Measurements from ENCODE around the gene EPHA2.
"Not testable (repeated sequence)": the region's sequence is repeated elsewhere in the genome, so short reads cannot be mapped to it uniquely, and the experiment has no call there.

The EPHA2 gene

DNA sequence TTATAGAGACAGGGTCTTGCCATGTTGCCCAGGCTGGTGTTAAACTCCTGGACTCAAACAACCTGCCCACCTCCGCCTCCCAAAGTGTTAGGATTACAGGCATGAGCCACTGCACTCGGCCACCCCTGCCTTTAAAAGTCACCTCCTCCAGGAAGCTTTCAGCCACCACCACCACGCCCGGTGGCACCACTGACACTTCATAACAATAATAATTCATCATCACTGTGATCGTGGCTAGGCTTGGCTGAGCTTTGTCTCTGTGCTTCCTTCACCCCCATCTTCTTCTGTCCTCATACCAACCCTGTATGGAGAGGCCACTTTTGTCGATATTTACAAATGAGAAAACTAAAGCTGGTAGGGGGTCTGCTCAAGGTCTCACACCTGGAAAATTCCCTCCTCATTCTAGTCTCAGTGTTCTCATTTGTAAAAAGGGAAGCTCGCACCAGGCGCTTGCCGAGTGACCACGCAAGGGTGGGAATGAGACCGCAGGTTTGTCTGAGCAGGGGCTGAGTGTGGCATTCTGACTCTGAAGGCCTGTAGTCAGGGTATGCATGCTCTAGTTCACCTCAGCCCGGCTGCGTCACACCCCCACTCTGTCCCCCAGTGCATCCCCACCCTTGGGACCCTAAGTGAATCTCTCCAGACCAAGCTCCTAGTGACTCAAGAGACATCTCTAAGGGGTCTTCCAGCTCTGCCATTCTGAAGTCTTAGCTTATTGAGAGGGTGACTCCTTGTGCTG is 12.9 kb upstream of the EPHA2 start:
- in situ Hi-C loops (cut with HindIII; ENCODE audit: low sequenced_read_pairs) = no loop called here

DNA sequence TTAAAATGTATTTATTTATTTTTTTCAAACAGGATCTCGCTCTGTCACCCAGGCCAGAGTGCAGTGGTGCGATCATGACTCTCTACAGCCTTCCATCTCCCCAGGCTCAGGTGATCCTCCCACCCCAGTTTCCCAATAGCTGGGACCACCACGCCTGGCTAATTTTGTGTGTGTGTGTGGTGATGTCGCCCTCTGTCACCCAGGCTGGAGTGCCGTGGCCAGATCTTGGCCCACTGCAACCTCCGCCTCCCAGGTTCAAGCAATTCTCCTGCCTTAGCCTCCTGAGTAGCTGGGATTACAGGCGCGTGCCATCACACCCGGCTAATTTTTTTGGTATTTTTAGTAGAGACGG is 12.3 kb upstream of the EPHA2 start:
- in situ Hi-C loops (cut with HindIII; ENCODE audit: low sequenced_read_pairs) = not testable (repeated sequence)

DNA sequence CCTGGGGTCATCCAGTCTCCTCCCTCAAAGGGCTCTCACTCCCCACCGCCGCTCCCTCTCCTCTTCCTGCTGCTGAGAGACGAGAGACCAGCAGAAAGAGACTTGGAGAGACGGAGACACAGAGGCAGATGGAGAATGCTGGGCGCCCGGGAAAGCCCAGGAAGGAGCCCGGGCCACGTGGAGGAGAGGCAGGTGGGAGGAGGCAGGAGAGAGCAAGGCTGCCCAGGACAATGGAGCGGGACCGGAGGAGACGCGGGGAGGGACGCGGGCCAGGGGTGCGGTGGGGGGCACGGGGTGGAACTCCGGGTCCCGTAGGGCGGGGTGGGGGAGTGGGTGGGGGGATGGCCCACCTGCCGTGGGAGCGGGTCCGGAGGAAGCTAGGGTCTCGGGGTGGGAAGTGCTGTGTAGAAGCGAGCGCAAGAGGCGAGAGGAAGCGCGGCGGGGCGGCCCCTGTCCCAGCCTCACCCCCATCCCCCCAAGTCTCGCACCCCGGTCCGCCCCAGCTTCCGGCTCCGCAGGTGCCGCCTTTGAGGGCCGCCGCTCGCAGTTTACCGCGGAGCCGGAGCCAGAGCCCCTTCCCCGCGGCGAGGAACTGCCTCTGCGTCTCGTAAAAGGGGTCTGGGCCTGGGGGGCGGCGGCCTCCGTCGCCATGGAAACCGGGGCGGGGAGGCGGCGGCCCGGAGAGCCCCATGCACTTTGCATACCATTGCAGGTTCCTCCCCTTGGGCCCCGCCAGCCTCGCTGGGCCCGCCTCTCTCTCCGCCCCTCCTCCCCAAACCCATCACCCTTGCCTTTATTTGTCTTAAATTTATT is 11.7 kb upstream of the EPHA2 start:
- in situ Hi-C loops (cut with HindIII; ENCODE audit: low sequenced_read_pairs) = no loop called here

DNA sequence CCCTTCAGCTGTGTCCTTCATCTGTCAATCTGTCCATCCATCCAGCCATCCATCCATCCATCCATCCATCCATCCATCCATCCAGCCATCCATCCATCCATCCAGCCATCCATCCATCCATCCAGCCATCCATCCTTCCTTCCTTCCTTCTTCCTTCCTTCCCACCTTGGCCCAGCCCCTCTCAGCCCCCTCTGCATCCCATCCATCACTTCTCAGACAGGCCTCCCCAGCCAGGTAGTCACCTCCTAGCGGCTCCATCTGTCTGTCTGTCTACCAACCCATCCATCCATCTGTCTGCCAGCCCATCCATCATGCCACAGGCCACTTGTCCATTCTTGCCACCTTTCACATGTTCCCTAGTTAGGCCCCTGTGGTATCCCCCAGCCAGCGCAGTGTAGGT is 10.2 kb upstream of the EPHA2 start:
- in situ Hi-C loops (cut with HindIII; ENCODE audit: low sequenced_read_pairs) = no loop called here

DNA sequence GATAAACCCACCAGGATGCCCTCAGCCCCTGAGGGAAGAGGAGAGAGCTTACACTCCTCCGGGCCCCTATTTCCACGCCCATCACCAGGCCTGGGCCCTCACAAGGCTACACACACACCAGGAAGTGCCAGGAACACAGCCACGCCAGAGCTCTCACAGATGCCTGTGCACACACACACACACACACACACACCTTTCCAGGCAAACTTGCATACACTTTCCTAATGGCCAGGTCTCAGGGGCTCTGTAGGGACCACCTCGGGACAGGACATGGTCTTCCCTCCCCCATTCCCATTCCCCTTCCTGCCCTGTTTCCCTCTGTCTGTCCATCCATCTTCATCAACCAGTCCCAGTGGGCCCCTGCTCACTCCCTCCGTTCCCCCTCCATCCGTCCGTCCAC is 9.7 kb upstream of the EPHA2 start:
- in situ Hi-C loops (cut with HindIII; ENCODE audit: low sequenced_read_pairs) = no loop called here

DNA sequence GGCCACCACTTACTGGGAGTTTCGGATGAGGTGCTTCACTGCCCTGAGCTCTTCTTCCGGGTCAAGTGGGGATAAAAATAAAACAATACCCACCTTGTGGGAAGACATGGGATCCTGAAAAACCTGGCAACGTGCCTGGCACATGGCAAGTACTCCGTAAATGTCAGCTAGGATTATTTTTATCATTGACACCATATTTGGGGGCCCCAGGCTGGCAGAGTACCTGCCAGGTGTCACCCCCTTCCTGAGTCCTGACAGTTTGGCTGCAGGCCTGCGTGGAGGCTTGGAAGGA is 9.2 kb upstream of the EPHA2 start:
- in situ Hi-C loops (cut with HindIII; ENCODE audit: low sequenced_read_pairs) = no loop called here

DNA sequence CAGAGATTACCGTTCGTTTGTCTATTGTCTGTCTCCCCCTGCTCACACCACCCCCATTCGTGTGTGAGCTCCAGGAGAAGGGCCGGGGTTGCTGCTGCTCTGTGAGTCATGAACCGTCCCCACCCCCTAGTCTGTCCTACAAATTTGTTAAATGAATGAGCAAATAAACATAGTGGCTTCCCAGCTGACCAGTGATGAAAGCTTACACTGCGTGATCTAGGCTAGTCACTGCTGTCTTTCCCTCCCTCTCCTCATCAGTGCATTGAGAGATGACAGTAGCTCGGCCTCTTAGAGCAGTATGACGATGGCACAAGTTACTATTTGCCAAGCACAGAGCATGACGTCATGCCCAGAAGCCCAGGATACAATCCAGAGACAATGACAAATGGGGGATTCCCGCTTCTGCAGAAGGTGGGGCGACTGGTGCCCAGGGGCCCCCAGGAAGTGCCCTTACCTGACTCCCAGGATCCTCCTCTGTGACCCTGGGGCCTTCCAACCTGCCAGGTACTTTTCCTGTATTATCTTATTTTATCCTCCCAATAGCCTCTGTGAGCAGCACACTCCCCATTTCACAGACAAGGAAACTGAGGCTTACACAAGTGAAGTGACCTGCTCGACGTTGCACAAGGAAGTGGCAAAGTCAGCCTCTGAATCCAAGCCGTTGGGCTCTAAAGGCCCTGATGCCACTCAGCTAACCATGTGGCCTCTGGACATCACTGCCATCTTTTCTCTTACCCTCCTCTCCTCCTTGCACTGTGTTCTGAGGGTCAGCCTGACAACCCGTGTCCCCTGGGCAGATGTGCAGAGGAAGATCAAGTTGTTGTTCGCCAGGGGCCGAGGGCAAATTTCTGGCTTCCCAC is 8.6 kb upstream of the EPHA2 start:
- in situ Hi-C loops (cut with HindIII; ENCODE audit: low sequenced_read_pairs) = no loop called here

DNA sequence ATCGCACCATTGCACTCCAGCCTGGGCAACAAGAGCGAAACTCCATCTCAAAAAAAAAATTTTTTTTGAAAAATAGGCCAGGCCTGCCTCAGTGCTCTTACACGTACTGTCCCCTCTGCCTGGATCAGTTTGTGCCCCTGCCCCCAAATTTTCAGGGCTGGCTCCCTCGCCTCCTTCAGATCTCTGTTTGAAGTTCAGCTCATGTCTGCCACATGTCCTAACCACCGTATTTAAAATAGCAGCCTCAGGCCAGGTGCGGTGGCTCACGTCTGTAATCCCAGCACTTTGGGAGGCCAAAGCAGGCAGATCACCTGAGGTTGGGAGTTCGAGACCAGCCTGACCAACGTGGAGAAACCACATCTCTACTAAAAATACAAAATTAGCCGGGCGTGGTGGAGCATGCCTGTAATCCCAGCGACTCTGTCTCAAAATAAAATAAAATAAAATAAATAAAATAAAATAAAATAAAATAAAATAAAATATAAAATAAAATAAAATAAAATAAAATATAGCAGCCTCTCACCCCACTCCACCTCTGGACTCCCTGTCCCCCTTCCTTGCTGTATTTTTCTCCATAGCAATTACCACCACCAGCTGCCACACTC is 7.8 kb upstream of the EPHA2 start:
- in situ Hi-C loops (cut with HindIII; ENCODE audit: low sequenced_read_pairs) = not testable (repeated sequence)

DNA sequence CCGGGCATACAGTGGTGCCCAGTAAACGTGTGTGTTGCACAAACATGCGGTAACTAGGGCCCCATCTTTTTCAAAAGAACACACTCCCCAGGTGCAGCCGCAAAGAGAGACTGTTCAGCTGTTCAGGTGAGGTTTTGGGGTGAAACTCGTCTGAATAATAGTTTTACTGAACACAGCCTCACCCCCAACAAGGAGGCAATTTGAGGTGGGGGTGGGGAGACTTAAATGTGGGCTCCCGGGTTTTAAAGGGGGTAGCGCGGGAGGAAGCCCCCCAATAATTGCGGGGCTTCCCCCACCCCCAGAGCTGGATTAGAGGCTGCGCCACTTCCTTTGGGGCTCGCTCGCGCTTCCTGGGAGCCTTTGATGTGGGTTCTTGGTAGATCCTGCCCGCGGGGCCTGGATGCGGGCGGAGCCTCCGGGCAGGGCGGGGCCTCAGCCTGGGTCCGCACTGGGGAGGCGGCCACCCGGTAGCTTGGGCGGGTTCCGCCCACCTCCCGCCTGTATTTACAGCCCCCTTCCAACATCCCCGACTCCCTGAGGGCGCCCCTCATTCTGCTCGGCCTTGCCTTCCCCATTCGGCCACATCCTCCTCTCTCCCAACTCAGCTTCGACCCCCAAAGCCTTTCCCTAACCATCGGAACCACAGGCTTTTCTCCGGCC is 6.4 kb upstream of the EPHA2 start:
- in situ Hi-C loops (cut with HindIII; ENCODE audit: low sequenced_read_pairs) = no loop called here

DNA sequence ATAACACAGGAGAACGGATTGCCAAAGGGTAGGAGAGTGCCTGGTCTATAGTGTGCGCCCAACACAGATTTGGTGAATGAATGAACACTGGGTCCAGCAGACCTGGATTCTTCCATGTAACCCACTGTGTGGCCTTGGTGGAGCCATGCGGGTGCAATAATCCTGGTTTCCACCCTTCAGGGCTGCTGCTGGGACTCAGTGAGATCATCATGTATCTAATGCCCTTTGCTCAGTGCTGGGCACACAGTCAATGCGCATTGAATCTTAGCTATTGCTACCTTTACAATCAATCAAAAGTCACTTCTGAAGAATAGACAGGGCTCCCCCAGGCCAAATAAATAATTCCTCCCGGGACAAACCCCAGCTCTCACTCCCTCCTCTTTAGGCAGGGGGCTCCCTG is 5.8 kb upstream of the EPHA2 start:
- in situ Hi-C loops (cut with HindIII; ENCODE audit: low sequenced_read_pairs) = no loop called here

DNA sequence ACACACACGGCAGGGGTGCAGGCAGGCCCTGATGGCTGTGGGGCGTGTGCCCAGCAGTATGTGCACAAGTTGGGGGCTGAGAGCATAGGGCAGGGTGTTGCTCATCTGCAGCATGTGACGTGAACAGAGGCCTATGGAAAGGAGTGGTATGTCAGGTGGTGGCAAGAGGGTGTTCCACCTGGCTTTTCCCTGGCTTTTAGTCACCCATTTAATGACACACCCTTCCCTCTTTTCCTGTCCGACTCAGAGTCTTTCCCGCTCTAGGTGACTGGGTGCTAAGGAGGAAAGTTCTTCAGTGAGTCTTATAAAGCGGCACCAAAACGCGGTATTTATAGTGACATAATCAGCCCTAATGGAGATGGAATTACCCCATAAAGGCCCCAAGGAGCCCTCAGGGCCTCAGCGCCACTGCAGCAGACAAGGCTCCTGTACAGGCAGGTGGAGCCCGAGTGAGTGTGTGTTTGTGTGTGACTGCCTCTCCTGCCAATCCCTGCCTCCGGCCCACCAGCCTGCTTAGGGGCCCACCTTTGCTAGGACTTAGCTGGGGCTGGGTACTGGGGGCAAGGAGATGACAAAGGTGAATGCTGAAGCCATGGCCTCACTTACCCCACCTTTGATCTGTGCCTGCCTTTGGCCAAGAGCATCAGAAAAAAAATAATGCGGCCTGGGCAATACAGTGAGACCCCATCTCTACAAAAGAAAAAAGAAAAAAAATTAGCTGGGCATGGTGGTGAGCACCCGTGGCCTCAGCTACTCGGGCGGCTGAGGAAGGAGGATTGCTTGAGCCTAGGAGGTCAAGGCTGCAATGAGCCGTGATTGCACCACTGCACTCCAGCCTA is 3.3 kb upstream of the EPHA2 start:
- in situ Hi-C loops (cut with HindIII; ENCODE audit: low sequenced_read_pairs) = no loop called here

DNA sequence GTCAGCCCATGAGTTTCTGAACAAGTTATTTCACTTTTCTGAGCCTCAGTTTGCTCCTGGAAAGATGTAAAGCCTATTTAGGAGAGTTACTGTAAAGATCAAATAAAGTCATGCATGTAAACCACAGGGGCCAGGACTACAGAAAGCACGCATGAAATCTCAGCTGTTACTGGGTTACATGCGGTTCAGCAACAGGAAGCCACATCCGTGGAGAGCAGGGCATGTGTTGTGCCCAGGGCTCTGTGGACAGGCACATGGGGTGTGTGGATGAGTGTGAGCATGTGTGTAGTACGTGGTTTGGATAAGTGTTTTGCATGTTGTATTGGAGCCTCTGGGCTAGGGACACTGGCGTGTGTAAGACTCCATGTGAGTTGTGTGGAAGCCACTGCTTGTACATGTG is 2.2 kb upstream of the EPHA2 start:
- in situ Hi-C loops (cut with HindIII; ENCODE audit: low sequenced_read_pairs) = no loop called here

DNA sequence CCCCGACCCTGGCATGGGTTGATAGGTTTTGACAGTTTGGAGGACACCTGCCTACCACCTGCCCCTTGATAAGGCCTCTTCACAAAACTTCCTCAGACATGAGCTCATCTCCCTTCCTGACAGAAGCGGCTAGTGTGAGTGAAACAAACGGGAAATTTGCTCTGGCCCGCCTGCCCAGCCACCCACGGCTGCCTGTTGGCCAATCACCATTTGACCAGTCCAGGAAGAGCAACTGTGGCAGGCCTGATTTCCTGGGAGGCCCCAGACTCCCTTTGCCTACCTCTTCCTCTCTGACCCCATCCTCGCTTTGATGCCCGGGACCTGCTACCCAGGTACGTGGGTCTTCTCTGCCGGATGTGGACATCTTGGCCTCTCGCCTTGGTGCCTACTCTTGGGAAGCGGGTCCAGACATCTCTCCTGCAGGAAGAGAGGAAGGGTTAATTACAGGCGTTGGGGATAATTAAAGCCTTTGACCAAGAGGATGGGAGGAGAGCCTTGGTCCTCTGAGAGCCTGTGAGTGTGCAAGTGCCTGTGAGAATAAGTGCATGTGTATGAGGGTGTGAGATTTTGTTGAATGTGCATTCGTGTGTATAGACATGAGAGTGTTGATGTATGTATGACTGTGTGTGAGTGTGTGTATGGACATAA is 1.1 kb upstream of the EPHA2 start:
- in situ Hi-C loops (cut with HindIII; ENCODE audit: low sequenced_read_pairs) = no loop called here

DNA sequence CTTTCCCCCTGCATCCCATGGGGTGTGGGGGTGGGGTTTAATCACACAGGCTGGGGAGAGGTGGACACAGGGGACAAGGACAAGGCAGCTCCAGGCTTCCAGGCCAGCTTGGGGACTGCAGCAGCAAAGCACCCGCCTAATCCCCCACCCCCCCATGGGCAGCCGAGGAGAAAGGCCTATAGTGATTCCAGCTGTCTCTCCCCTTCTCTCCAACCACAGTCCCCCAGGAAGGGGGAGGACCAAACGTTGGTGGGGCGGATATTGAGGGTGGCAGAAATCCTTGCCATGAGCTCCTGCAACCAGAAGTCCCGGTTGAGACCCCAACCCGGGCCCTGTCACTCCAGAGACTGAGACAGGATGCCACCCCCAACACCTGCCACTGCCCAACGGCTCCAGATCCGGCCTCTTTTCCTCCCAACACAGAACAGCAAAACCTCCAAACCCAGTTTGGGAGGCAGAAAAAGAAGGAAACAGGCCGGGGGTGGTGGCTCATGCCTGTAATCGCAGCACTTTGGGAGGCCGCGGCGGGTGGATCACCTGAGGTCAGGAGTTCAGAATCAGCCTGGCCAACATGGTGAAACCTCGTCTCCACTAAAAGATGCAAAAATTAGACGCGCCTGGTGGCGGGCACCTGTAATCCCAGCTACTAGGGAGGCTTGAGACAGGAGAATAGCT is 1.7 kb downstream of the EPHA2 start:
- in situ Hi-C loops (cut with HindIII; ENCODE audit: low sequenced_read_pairs) = no loop called here

DNA sequence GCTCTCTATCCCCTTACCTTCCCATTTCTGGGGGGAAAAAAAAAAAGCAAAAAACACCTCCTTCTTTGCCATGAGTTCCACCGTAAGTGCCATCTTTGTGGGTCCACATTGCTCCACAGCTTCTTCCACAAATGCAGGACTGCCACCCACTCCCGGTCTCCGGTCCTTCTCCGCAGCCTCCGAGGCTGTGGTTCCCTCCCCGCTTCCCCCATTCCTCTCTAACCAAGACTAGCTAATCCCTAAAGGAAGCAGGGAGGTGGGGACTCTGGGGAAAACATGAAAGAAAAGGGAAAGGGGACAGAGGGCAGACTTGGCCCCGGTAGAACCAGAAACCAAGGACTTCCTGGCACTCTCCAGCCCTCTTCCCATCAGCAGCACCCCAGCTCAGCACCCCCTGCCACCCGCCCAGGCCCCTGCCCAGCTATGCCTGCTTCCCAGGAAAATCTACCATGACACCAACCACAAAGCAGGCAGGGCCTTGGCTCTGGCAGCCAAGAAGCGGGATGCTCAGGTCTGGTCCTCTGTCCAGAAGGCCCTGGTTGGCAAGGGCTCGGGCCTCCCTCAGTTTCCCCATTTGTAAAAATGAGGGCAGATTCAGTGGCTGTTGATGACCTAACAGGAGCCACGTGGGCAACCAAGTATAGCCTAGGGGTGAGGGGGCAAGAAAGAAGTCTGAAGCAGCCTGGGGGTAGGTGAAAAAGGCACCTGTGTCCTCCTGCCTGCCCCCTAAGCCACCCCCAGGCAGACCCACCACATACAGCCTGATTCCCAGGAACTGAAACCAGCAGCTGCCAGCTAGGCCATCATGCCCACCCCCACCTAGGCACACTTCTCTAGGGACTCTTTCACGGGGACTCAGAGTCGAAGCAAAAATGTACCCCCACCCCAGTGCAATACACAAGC is 2.5 kb downstream of the EPHA2 start:
- in situ Hi-C loops (cut with HindIII; ENCODE audit: low sequenced_read_pairs) = no loop called here

DNA sequence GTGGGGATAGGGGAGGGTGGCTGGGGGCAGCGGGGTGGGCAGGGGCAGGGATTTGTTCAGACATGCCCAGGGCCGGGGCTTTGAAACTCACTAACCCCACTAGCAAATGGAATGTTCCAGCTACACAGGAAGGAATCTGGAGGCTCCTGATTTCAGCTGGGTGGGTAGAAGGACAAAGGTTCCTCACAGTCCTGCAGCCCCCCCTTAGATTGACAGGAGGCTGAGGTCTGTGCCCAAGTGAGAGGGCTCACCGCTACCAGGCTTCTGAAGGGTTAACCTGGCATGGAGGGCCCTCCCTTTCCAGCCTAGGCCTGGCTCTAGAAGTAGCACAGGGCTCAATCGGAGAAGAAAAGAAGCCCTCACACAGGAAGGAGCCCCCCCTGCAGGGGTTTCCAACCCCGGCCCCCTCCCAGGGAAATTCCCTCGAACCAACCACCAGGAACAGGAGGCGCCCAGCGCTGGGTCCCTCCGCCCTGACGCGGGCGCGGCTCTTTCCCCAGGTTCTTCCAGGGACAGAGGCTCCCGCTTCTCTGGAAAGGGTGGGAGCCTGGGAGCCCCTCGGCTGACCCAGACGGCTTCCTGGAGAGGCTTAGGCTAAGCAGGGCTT is 3.3 kb downstream of the EPHA2 start:
- in situ Hi-C loops (cut with HindIII; ENCODE audit: low sequenced_read_pairs) = no loop called here

DNA sequence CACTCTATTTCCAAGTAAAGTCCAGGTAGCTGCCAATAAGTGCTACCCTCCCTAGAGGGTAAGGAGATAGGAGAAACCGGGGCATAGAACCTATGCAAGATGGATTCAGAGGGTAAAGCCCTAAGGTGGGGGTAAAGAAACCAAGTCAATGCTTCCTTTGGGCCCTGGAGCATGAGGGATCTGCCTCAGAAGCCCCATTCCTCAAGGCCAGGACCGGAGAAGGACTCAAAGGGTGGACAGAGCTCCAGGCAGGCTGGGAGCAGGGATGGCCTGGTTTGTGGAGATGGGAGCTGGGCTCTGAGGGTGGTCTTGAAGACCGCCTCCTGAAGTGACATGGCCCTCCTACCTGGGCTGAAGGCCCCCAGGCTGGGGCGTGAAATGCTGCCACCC is 3.9 kb downstream of the EPHA2 start:
- in situ Hi-C loops (cut with HindIII; ENCODE audit: low sequenced_read_pairs) = no loop called here

Measured in DLD1 (cell line).